Right atrium auricular region (tissue), 2 donors: ENCODE results near the gene PDGFRB. TPM values are rescaled to one million over a fixed set of nuclear protein-coding genes. Genes with fewer than 3 reads are reported as not detected.

Experiments used
- DNase-seq: peaks from one replicate; pipeline ENCODE4 v3.0.0-alpha.2; 2019; ENCODE audit warnings: low spot score
- H3K27ac ChIP-seq, 2 donors: fragments of 200-600 bp; sonication (generic); 1 replicate in 1 of 2; 2 replicates in 1 of 2; pipeline ENCODE4 v1.5.1; 2016 to 2019
- H3K27me3 ChIP-seq, 2 donors: fragments of 200-600 bp; sonication (generic); one replicate each; pipeline versions ENCODE4 v1.5.1 to v1.6.0; 2017 to 2019
- H3K36me3 ChIP-seq: fragments of 200-600 bp; sonication (generic); one replicate; pipeline ENCODE4 v1.5.1; 2016
- H3K4me1 ChIP-seq, 2 donors: fragments of 200-600 bp; sonication (generic); one replicate each; pipeline versions ENCODE4 v1.5.1 to v1.6.0; 2017 to 2019
- H3K4me3 ChIP-seq, 2 donors: fragments of 200-600 bp; sonication (generic); 1 replicate in 1 of 2; 2 replicates in 1 of 2; pipeline ENCODE4 v1.5.1; 2017 to 2019; ENCODE audit warnings: mild to moderate bottlenecking in 1 of 2, moderate library complexity in 1 of 2
- H3K9me3 ChIP-seq, 2 donors: fragments of 200-600 bp; sonication (generic); one replicate each; pipeline ENCODE4 v1.5.1; 2019
- CTCF ChIP-seq, 2 donors: fragments of 200-600 bp; sonication (generic); IDR thresholded peaks; one replicate each; pipeline ENCODE4 v1.5.1; 2019; ENCODE audit warnings: antibody characterized with exemption in 2 of 2
- total RNA-seq, 2 donors: library from RNA; depleted of rRNA; stranded (reverse); fragments of >200 nt; gene quantifications; one replicate each; pipeline ENCODE4 v1.1.0, GENCODE V29; 2016

PDGFRB gene
- total RNA-seq, 2 donors from 2014 or later: 68.3 to 68.7 TPM

GRCh38 chr5:150181027-150181426, 25.4 kb upstream of the PDGFRB start:
- no peak for DNase-seq
- no peaks in the 10 kb centered on the region for H3K27me3 ChIP-seq
- peak overlapping the region; percentile 80 to 91 for H3K27ac ChIP-seq
- no peak for TF ChIP-seq CTCF (IDR thresholded peaks at IDR 0.05)
- no peaks in the 10 kb centered on the region for H3K9me3 ChIP-seq
- no peak overlapping the region for H3K4me3 ChIP-seq
- peaks cover 0 to 33% of the 10 kb centered on the region in 2 donors for H3K4me1 ChIP-seq
- no peaks in the 10 kb centered on the region for H3K36me3 ChIP-seq

GRCh38 chr5:150180241-150181026, 24.8 kb upstream of the PDGFRB start:
- H3K27ac ChIP-seq: peak overlapping the region; percentile 80 to 91
- peaks cover 0 to 38% of the 10 kb centered on the region in 2 donors for H3K4me1 ChIP-seq
- peak; percentile 88 for DNase-seq
- no peak for TF ChIP-seq CTCF (IDR thresholded peaks at IDR 0.05)
- no peaks in the 10 kb centered on the region for H3K27me3 ChIP-seq
- H3K9me3 ChIP-seq: no peaks in the 10 kb centered on the region
- H3K4me3 ChIP-seq: no peak overlapping the region
- no peaks in the 10 kb centered on the region for H3K36me3 ChIP-seq

- TF ChIP-seq CTCF (IDR thresholded peaks at IDR 0.05): no peak
- no peak for DNase-seq
- no peak overlapping the region for H3K4me3 ChIP-seq
- H3K27me3 ChIP-seq: no peaks in the 10 kb centered on the region
- H3K27ac ChIP-seq: peak overlapping the region; percentile 80 to 91
- H3K4me1 ChIP-seq: peaks cover 0 to 38% of the 10 kb centered on the region in 2 donors
- no peaks in the 10 kb centered on the region for H3K36me3 ChIP-seq
- H3K9me3 ChIP-seq: no peaks in the 10 kb centered on the region
Observed at GRCh38 chr5:150179019-150179620, 23.5 kb upstream of the PDGFRB start.

GRCh38 chr5:150178262-150178661, 22.6 kb upstream of the PDGFRB start:
- peaks cover 0 to 38% of the 10 kb centered on the region in 2 donors for H3K4me1 ChIP-seq
- H3K4me3 ChIP-seq: no peak overlapping the region
- H3K27ac ChIP-seq: no peak overlapping the region
- no peak for TF ChIP-seq CTCF (IDR thresholded peaks at IDR 0.05)
- H3K27me3 ChIP-seq: no peaks in the 10 kb centered on the region
- H3K9me3 ChIP-seq: no peaks in the 10 kb centered on the region
- DNase-seq: no peak
- no peaks in the 10 kb centered on the region for H3K36me3 ChIP-seq

GRCh38 chr5:150177721-150178120, 22.1 kb upstream of the PDGFRB start:
- Histone ChIP-seq H3K9me3 (no peaks in the 10 kb centered on the region), H3K4me1 (peaks cover 0 to 38% of the 10 kb centered on the region in 2 donors), H3K4me3 (no peak overlapping the region), H3K27me3 (no peaks in the 10 kb centered on the region), H3K36me3 (no peaks in the 10 kb centered on the region), H3K27ac (no peak overlapping the region)
- no peak for DNase-seq
- TF ChIP-seq CTCF (IDR thresholded peaks at IDR 0.05): no peak
